GM18498 (cell line): ENCODE results near the gene TMEM132A.

Experiments used
- ATAC-seq: cut with Tn5 transposase; IDR thresholded peaks from one replicate; pipeline ENCODE4 v1.9.1; 2021; ENCODE audit warnings: mild to moderate bottlenecking, moderate library complexity; ENCODE audit not compliant: unreplicated experiment

Gene TMEM132A

DNA sequence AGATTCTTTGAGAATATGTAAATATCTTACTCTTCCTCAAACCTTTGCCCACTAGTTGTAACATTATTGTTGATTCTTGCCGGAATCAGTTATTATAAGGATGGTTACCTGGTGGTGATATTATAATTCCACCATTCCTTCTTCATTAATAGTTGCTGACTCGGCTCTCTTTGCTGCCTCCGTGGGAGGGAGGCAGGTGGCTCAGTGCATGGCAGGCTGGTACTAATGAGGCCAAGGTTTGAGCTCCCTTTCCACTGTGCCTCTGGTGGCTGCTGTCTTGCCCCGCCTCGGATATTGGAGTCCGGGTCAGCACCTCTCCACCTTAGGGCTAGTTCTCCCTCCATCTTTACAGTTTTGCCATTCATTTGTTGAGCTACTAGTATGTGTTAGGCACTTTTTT is 59.9 kb downstream of the TMEM132A start:
- no peak for ATAC-seq

DNA sequence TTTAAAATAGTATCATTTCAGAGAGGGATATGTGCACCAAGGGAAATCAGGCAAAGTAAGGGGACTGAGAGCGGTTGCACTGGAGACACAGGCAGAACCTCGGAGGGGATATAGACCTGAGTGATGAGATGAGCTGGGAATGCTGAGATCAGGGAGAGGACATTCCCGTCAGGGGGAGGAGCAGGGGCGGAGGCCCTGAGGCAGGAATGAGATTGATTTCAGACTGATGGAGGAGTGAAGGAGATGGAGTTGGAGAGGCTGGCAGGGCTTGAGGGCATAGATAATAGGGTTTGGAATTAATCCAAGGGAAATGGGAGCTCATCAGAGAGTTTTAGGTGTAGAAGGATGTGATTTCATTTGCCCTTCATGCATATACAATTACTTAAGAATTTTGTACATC is 60.4 kb downstream of the TMEM132A start:
- no peak for ATAC-seq

DNA sequence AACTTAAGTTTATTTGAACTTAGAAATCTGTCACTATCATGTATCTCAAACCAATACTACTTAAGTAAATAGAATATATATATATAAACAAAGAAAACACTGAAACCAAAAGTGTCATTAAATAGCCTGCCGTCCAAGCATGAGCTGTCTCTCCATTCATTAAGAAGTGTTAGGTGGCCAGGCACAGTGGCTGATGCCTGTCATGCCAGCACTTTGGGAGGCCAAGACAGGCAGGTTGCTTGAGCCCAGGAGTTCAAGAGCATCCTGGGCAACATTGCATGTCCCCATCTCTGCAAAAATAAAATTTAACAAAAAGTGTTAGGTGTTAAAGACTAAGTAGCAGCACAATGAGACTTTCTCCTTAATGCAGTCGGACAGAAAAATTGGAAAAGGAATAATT is 61.2 kb downstream of the TMEM132A start:
- no peak for ATAC-seq

DNA sequence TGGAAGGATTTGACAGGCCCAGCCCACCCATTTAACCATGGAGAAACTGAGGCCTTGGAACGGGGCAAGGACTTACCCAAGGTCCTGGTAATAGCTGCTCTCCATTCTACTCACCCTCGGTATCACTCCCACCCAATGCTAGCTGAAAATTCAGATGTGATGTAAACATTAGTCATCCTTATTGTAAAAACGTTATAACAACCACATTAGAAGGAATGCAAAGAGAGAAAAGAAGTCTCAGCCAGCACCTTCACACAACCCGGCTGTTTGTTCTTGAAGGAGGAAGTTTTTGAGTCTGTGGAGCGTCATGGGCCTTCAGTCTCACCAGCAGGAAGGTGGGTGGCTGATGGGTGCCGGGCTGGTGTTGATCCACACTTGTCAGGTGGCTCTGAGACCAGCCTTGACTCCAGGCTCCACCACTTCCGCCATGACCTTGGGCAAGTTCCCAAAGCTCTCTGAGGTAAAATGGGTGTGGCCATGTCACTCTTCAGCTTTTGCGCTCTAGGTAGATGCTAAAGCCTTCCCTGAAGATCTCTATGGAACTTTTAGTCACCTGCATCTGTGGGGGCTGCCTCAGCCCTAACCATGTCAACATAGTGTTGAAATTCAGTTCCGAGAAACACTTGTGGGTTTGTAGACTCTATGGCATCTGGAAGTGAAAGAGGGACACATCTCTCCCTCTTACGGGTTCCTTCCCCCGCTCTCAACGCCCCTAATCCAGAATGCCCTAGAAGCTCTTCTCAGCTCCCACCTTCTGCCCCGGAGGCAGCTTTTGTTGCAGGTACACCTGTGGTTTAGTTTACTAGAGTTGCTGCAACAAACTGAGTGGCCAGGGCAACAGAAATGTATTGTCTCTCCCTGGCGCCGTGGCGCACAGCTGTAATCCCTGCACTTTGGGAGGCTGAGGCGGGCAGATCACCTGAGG is 62.0 kb downstream of the TMEM132A start:
- no peak for ATAC-seq
